Endodermal cell (in vitro differentiated cells): Measurements from ENCODE around the gene PER2. TPM values are rescaled to one million over a fixed set of nuclear protein-coding genes. Genes with fewer than 3 reads are reported as not detected.

Experiments
- DNase-seq: peaks from one replicate; pipeline ENCODE4 v3.0.0-alpha.2; 2017
- H3K27ac ChIP-seq: 2 replicates; pipeline ENCODE4 v1.5.1; 2013; ENCODE audit warnings: mild to moderate bottlenecking, low read depth, low read length, moderate library complexity
- H3K27me3 ChIP-seq: 2 replicates; pipeline ENCODE4 v1.6.1; 2013; ENCODE audit warnings: mild to moderate bottlenecking, low read length, moderate library complexity; ENCODE audit not compliant: insufficient read depth, control insufficient read depth, poor library complexity, severe bottlenecking
- H3K36me3 ChIP-seq: 2 replicates; pipeline ENCODE4 v1.7.0; 2013; ENCODE audit warnings: mild to moderate bottlenecking, low read length, moderate library complexity; ENCODE audit not compliant: control insufficient read depth, insufficient read depth
- H3K4me1 ChIP-seq: one replicate; pipeline ENCODE4 v1.7.0; 2013; ENCODE audit warnings: low read length; ENCODE audit not compliant: control insufficient read depth, insufficient read depth
- H3K4me3 ChIP-seq: 2 replicates; pipeline ENCODE4 v1.5.1; 2013; ENCODE audit warnings: mild to moderate bottlenecking, low read length, moderate library complexity
- H3K9ac ChIP-seq: 2 replicates; pipeline ENCODE4 v1.6.1; 2013; ENCODE audit warnings: mild to moderate bottlenecking, low read length, moderate library complexity; ENCODE audit not compliant: poor library complexity, severe bottlenecking; ENCODE audit errors: extremely low read depth
- H3K9me3 ChIP-seq: 2 replicates; pipeline ENCODE4 v1.6.1; 2013; ENCODE audit warnings: mild to moderate bottlenecking, low read length, moderate library complexity; ENCODE audit not compliant: control insufficient read depth
- H3K27ac Mint-ChIP-seq: 2 replicates; pipeline ENCODE4 v1.8.0; 2020; ENCODE audit warnings: mixed read lengths
- H3K27me3 Mint-ChIP-seq: 2 replicates; pipeline ENCODE4 v1.8.0; 2021; ENCODE audit warnings: mild to moderate bottlenecking, mixed read lengths; ENCODE audit not compliant: insufficient read depth
- H3K36me3 Mint-ChIP-seq: 2 replicates; pipeline ENCODE4 v1.8.0; 2020; ENCODE audit warnings: low read depth, mixed read lengths
- H3K4me1 Mint-ChIP-seq: 2 replicates; pipeline ENCODE4 v1.8.0; 2020; ENCODE audit warnings: mixed read lengths
- H3K4me3 Mint-ChIP-seq: 2 replicates; pipeline ENCODE4 v1.8.0; 2020; ENCODE audit warnings: mild to moderate bottlenecking, moderate library complexity, mixed read lengths
- H3K9me3 Mint-ChIP-seq: 2 replicates; pipeline ENCODE4 v1.8.0; 2020; ENCODE audit warnings: mild to moderate bottlenecking, mixed read lengths
- WGBS, 2 experiments: methylation state at CpG; one replicate each; pipeline versions ENCODE4 v1.1.5 to v1.1.7; 2013; ENCODE audit warnings: missing lambda C conversion rate in 2 of 2, mixed read lengths in 1 of 2; ENCODE audit not compliant: insufficient coverage in 1 of 2, insufficient read length in 1 of 2; 5-methylcytosine and 5-hydroxymethylcytosine counted together
- total RNA-seq, 2 donors: library from RNA; stranded (reverse); fragmentation: NEBNext Ultra II Directional in 1 of 2; extraction: Animal tissue kit (Norgen Biotek cat#: 25700) in 1 of 2; gene quantifications; 2 replicates in 1 of 2; 3 replicates in 1 of 2; pipeline ENCODE4 v1.2.1, GENCODE V29; 2021
- TF ChIP-seq, protein P1 (sequence below): fragments of 200-600 bp; sonication (generic); conservative IDR thresholded peaks from 2 replicates; pipeline ENCODE4 v1.5.0; 2021; ENCODE audit warnings: antibody characterized with exemption, mild to moderate bottlenecking

PER2 gene
- total RNA-seq, 2 donors from 2014 or later, result 9.7 to 13.5 TPM

DNA sequence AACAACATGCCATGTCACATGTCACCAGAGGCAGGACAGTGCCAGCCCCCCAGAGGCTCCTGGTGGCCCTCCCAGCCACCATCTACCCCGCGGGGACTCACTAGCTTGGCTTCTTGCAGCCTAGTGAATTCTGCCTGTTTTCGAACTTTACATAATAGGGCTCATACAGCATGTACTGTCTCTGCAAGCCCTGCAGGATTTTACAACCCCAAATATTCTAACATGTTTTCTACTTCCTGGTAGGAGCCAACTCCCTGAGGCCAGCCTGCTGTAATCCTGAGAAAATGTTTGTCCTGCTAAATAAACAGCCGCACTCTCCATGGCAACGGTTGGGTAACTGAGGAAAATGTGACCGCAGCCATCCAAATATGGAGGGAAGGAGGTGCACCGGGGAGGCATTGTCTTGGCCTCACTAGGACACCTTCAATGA, 2.7 kb downstream of the PER2 start:
- Histone ChIP-seq H3K9me3 (no peaks in the 10 kb centered on the region), H3K9ac (peak overlapping the region; percentile 91), H3K27me3 (no peaks in the 10 kb centered on the region), H3K4me1 (peaks cover 34% of the 10 kb centered on the region), H3K4me3 (peak overlapping the region; percentile 79), H3K27ac (peak overlapping the region; percentile 85), H3K36me3 (no peaks in the 10 kb centered on the region)
- H3K9me3 Mint-ChIP-seq, result no peaks in the 10 kb centered on the region
- WGBS, 2 experiments, result 50 to 53% methylated on average over 5 to 7 of the region's 7 CpGs
- TF ChIP-seq, protein P1, sequence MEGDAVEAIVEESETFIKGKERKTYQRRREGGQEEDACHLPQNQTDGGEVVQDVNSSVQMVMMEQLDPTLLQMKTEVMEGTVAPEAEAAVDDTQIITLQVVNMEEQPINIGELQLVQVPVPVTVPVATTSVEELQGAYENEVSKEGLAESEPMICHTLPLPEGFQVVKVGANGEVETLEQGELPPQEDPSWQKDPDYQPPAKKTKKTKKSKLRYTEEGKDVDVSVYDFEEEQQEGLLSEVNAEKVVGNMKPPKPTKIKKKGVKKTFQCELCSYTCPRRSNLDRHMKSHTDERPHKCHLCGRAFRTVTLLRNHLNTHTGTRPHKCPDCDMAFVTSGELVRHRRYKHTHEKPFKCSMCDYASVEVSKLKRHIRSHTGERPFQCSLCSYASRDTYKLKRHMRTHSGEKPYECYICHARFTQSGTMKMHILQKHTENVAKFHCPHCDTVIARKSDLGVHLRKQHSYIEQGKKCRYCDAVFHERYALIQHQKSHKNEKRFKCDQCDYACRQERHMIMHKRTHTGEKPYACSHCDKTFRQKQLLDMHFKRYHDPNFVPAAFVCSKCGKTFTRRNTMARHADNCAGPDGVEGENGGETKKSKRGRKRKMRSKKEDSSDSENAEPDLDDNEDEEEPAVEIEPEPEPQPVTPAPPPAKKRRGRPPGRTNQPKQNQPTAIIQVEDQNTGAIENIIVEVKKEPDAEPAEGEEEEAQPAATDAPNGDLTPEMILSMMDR, result no peak
- DNase-seq, result peak; percentile 78
- no peaks in the 10 kb centered on the region for H3K27me3 Mint-ChIP-seq
- peaks cover 6% of the 10 kb centered on the region for H3K36me3 Mint-ChIP-seq
- H3K4me1 Mint-ChIP-seq, result peaks cover 48% of the 10 kb centered on the region
- H3K27ac Mint-ChIP-seq, result peak overlapping the region; percentile 97
- H3K4me3 Mint-ChIP-seq, result peak overlapping the region; percentile 72

- Mint-ChIP-seq H3K9me3 (no peaks in the 10 kb centered on the region), H3K4me3 (peak overlapping the region; percentile 72), H3K36me3 (peaks cover 8% of the 10 kb centered on the region), H3K27ac (peak overlapping the region; percentile 97), H3K27me3 (no peaks in the 10 kb centered on the region), H3K4me1 (peaks cover 41% of the 10 kb centered on the region)
- Histone ChIP-seq H3K9me3 (no peaks in the 10 kb centered on the region), H3K4me3 (peak overlapping the region; percentile 79), H3K27ac (peak overlapping the region; percentile 85), H3K9ac (peak overlapping the region; percentile 91), H3K36me3 (no peaks in the 10 kb centered on the region), H3K4me1 (peaks cover 27% of the 10 kb centered on the region), H3K27me3 (no peaks in the 10 kb centered on the region)
- TF ChIP-seq, protein P1, result no peak
- WGBS, 2 experiments, result 83 to 90% methylated on average over 8 to 11 of the region's 11 CpGs
- DNase-seq, result no peak
Observed at GRCh38 chr2:238284802-238285515, 3.5 kb downstream of the PER2 start.

- Mint-ChIP-seq H3K36me3 (peaks cover 8% of the 10 kb centered on the region), H3K9me3 (no peaks in the 10 kb centered on the region), H3K4me3 (no peak overlapping the region), H3K27me3 (no peaks in the 10 kb centered on the region), H3K4me1 (peaks cover 40% of the 10 kb centered on the region), H3K27ac (no peak overlapping the region)
- Histone ChIP-seq H3K9ac (no peak overlapping the region), H3K36me3 (peaks cover 6% of the 10 kb centered on the region), H3K9me3 (no peaks in the 10 kb centered on the region), H3K27me3 (no peaks in the 10 kb centered on the region), H3K4me1 (peaks cover 24% of the 10 kb centered on the region), H3K4me3 (no peak overlapping the region), H3K27ac (no peak overlapping the region)
- TF ChIP-seq, protein P1, result no peak
- 97 to 98% methylated on average over 13 to 17 of the region's 17 CpGs for WGBS, 2 experiments
- DNase-seq, result no peak
Observed at GRCh38 chr2:238282861-238283738, 5.3 kb downstream of the PER2 start.
